ENCODE data around the gene IVNS1ABP.

DNA sequence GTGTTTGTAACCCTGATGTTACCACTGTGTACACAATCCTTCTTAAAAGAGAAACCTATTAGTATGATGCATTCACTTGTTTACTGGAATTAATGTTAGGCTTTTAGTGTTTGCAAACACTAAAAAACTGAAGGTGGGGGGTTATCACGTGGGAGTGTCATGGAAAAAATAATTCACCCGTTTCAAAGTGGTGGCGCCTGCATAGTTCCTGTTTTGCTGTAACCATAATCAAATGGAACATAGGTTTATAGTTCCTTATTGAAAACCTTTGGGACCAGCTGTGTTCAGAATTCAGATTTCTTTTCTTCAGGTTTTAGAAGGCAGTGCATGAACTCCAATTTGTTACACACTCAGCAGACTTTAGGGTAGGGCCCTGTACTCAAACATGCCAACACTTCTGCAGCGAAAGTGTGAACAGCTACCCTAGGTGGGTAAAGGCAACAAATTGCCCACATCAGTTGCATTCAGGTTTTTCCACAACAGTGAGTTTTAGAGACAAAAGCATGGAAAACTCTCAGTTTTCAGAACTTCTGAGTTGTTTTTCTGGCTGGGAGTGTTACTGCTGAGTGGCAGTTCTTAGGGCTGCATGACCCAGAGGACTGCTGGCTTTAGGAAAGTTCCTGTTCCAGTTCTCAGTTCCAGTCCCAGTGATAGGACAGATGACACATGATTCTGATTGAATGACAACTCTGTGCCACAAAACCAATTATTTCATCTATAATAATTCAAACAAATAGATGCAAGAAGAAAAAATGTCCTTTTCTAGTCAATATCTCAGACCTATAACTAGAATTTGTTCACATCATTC lies 29.1 kb upstream of the IVNS1ABP start:
- TF ChIP-seq, protein P1, sequence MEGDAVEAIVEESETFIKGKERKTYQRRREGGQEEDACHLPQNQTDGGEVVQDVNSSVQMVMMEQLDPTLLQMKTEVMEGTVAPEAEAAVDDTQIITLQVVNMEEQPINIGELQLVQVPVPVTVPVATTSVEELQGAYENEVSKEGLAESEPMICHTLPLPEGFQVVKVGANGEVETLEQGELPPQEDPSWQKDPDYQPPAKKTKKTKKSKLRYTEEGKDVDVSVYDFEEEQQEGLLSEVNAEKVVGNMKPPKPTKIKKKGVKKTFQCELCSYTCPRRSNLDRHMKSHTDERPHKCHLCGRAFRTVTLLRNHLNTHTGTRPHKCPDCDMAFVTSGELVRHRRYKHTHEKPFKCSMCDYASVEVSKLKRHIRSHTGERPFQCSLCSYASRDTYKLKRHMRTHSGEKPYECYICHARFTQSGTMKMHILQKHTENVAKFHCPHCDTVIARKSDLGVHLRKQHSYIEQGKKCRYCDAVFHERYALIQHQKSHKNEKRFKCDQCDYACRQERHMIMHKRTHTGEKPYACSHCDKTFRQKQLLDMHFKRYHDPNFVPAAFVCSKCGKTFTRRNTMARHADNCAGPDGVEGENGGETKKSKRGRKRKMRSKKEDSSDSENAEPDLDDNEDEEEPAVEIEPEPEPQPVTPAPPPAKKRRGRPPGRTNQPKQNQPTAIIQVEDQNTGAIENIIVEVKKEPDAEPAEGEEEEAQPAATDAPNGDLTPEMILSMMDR (IDR thresholded peaks at IDR 0.05), result no peak
- no peak for TF ChIP-seq POLR2AphosphoS5 (IDR thresholded peaks at IDR 0.05)
- TF ChIP-seq POLR2A (IDR thresholded peaks at IDR 0.05), result no peak
